Measurements from ENCODE around the gene PRIM1. TPM values are rescaled to one million over a fixed set of nuclear protein-coding genes. Genes with fewer than 3 reads are reported as not detected.

The PRIM1 gene
- total and polyA plus RNA-seq, 9 donors, result 5.7 to 12.5 (median 7.8) TPM

DNA sequence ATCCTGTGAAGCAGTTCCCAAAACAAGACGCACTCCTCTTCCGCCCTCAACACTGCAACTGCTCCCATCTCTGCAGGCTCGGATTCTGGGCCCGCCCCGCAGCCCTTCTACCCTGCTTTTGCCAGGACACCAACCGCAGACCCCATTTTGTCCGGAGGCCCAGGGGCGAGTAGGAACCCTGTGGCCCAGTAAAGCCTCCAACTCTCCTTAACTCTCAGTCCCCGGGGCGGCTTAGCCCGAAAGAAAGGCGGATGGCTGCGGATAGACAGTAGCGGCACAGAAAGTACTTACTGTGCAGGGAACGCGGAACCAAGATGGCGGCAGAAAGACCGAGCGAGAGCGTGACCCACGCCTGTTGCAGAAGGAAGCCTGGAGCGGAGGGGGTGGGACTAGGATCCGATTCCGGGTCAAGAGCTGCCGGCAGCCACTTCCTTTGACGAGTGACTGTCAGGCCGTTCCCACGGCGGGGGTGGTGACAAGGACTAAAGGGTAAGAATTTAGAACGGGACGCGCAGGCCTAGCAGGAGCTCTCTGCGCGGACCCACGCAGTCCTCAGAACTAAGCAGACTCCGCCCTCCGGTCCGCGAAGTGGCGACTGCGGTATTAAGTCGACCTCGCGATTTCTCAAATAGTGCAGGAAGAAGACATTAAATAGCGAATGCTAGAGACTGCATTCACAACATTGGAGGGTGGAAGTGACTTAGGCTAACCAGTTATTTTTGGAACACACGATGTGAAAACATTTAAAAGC is 27.0 kb downstream of the PRIM1 start, which contains the start of gene NACA:
Gene NACA (minus strand): TSS at position 328 of the 751 bp plus-strand sequence. CDS start 778 bp downstream, outside the sequence.
- Histone ChIP-seq H3K9me3 (no peaks in the 10 kb centered on the region), H3K4me3 (peak within 1 kb of the TSS; percentile 92), H3K36me3 (no peaks in the 10 kb centered on the region), H3K27ac (peak within 1 kb of the TSS; percentile 75 to 84), H3K27me3 (no peaks in the 10 kb centered on the region), H3K4me1 (ENCODE audit: insufficient read depth) (peaks cover 17% of the 10 kb centered on the region)
- TF ChIP-seq, protein P1, sequence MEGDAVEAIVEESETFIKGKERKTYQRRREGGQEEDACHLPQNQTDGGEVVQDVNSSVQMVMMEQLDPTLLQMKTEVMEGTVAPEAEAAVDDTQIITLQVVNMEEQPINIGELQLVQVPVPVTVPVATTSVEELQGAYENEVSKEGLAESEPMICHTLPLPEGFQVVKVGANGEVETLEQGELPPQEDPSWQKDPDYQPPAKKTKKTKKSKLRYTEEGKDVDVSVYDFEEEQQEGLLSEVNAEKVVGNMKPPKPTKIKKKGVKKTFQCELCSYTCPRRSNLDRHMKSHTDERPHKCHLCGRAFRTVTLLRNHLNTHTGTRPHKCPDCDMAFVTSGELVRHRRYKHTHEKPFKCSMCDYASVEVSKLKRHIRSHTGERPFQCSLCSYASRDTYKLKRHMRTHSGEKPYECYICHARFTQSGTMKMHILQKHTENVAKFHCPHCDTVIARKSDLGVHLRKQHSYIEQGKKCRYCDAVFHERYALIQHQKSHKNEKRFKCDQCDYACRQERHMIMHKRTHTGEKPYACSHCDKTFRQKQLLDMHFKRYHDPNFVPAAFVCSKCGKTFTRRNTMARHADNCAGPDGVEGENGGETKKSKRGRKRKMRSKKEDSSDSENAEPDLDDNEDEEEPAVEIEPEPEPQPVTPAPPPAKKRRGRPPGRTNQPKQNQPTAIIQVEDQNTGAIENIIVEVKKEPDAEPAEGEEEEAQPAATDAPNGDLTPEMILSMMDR (IDR thresholded peaks at IDR 0.05), result peak in 1 of 3 donors; percentile 19
- peak; percentile 42 for TF ChIP-seq EP300 (IDR thresholded peaks at IDR 0.05)
- peak; percentile 98 for TF ChIP-seq POLR2A (IDR thresholded peaks at IDR 0.05)
- intact Hi-C loops (cut with DNase I), result loop anchor here (2.0 to 5.0 kb wide), 4 partner anchors 36 to 80 kb away; partner anchors contain the start of genes PTGES3 (in 2 of the 4) and ATP5F1B (in 1 of the 4)
- WGBS, 3 donors, result 0 to 1% (median 0%) methylated on average over 46 of the region's 46 CpGs
- peak; percentile 96 for DNase-seq

DNA sequence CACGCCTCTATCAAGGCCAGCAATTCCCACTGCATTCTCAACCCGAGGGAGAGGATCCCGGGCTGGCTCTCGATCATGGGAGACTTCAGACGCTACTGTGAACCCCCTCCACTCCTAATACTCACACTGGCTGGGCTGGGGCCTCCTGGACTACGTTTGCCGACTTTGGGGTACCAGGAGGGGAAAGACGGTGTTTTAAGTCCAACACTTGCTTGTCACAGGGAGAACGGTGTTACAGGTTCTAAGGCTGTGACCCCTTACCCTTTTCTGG is 27.5 kb downstream of the PRIM1 start:
- TF ChIP-seq, protein P1 (IDR thresholded peaks at IDR 0.05), result no peak
- TF ChIP-seq POLR2A (IDR thresholded peaks at IDR 0.05), result no peak
- no peak for TF ChIP-seq EP300 (IDR thresholded peaks at IDR 0.05)
- DNase-seq, result peak in 3 of 5 donors; percentile 20 to 35 (median 26)
- Histone ChIP-seq H3K36me3 (no peaks in the 10 kb centered on the region), H3K4me1 (ENCODE audit: insufficient read depth) (peaks cover 20% of the 10 kb centered on the region), H3K9me3 (no peaks in the 10 kb centered on the region), H3K27ac (peak overlapping the region; percentile 75 to 84), H3K4me3 (peak overlapping the region; percentile 92), H3K27me3 (no peaks in the 10 kb centered on the region)
- intact Hi-C loops (cut with DNase I), result loop anchor here (2.0 to 5.0 kb wide), 4 partner anchors 36 to 80 kb away; partner anchors contain the start of genes PTGES3 (in 2 of the 4) and ATP5F1B (in 1 of the 4)
- 0 to 1% (median 1%) methylated on average over 9 of the region's 9 CpGs for WGBS, 3 donors

DNA sequence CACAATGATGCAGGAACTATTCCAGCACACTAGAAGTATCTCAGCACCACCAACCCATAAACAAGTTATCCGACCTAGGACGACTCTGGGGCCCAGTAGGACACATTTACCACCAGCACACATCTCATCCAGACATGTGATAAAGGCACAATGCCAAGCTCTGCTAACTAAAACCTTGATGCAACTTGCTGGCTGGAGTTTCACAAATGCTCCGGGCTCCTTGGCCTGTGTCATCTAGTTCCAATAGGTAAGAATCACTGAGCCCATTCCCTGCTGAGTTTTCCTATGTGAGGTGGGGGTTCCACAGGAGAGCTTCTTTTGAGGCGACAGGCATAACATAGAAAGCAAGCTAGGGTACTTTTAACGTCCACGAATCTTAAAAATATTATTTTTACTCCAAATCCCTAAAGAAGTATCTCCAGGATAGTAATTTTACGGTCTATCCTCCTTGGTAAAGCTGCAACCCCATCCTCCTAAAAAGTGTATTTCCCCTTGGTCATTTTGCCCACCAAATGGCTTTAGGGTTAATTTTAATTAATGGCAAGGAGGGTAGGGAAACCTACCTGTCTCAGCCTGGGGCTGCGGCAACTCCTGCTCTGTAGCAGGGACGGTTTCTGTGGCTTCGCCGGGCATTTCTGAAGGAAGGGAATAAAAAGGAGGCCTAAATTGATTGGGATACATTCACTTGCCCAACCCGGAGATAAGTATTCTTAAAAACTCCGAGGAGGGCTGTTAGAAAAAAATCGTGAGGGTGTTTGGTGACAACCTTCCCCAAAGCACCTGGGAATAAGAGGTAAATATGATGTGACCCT is 28.0 kb downstream of the PRIM1 start:
- TF ChIP-seq, protein P1 (IDR thresholded peaks at IDR 0.05), result no peak
- TF ChIP-seq EP300 (IDR thresholded peaks at IDR 0.05) (no peak), POLR2A (IDR thresholded peaks at IDR 0.05) (no peak)
- H3K36me3 ChIP-seq, result no peaks in the 10 kb centered on the region
- peaks cover 20% of the 10 kb centered on the region for H3K4me1 ChIP-seq (ENCODE audit: insufficient read depth)
- intact Hi-C loops (cut with DNase I), result loop anchor here (2.0 to 5.0 kb wide), 4 partner anchors 35 to 79 kb away; partner anchors contain the start of genes PTGES3 (in 2 of the 4) and ATP5F1B (in 1 of the 4)
- peak overlapping the region; percentile 75 to 84 for H3K27ac ChIP-seq
- 1% methylated on average over 14 of the region's 14 CpGs for WGBS, 3 donors
- peak; percentile 39 to 71 (median 53) for DNase-seq
- no peaks in the 10 kb centered on the region for H3K9me3 ChIP-seq
- peak overlapping the region; percentile 92 for H3K4me3 ChIP-seq
- H3K27me3 ChIP-seq, result no peaks in the 10 kb centered on the region

DNA sequence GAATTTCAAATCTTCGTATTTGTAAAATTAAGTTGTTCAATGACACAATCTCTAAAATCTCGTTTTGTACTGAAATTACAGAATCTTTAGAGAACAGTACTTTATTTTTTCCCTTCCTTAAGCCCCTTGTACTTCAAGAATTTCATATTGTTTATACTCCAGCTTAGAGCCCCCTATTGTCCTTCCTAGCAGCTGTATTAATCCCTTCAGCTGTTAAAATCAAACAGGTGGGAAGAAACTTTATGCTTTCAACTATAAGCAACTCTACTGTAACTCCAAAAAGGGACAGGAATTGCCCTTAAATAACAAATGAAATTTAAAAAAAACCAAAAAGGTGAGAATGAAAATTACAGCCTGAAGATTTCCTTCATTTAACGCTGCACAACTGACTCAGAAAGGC is 28.8 kb downstream of the PRIM1 start:
- intact Hi-C loops (cut with DNase I), result loop anchor here in 1 of 4 donors (5.0 kb wide), 1 partner anchor 36 kb away; the partner anchor contains the start of gene PTGES3
- H3K27ac ChIP-seq, result no peak overlapping the region

More for the DNA sequence above, 28.8 kb downstream of the PRIM1 start:
- no peak for DNase-seq
- TF ChIP-seq, protein P1 (IDR thresholded peaks at IDR 0.05), result no peak
- TF ChIP-seq POLR2A (IDR thresholded peaks at IDR 0.05) (no peak), EP300 (IDR thresholded peaks at IDR 0.05) (no peak)
- Histone ChIP-seq H3K9me3 (no peaks in the 10 kb centered on the region), H3K4me1 (ENCODE audit: insufficient read depth) (peaks cover 20% of the 10 kb centered on the region), H3K4me3 (peak overlapping the region; percentile 92), H3K36me3 (no peaks in the 10 kb centered on the region), H3K27me3 (no peaks in the 10 kb centered on the region)
- WGBS, 3 donors, result 21 to 37% (median 25%) methylated on average over 3 of the region's 3 CpGs
